HG03196 (cell line): ENCODE results near the gene FAM193A.
"Not testable (repeated sequence)": the region's sequence is repeated elsewhere in the genome, so short reads cannot be mapped to it uniquely, and the experiment has no call there.

Experiments used
- ATAC-seq: cut with Tn5 transposase; IDR thresholded peaks from one replicate; pipeline ENCODE4 v1.9.1; 2021; ENCODE audit not compliant: unreplicated experiment

Gene FAM193A

DNA sequence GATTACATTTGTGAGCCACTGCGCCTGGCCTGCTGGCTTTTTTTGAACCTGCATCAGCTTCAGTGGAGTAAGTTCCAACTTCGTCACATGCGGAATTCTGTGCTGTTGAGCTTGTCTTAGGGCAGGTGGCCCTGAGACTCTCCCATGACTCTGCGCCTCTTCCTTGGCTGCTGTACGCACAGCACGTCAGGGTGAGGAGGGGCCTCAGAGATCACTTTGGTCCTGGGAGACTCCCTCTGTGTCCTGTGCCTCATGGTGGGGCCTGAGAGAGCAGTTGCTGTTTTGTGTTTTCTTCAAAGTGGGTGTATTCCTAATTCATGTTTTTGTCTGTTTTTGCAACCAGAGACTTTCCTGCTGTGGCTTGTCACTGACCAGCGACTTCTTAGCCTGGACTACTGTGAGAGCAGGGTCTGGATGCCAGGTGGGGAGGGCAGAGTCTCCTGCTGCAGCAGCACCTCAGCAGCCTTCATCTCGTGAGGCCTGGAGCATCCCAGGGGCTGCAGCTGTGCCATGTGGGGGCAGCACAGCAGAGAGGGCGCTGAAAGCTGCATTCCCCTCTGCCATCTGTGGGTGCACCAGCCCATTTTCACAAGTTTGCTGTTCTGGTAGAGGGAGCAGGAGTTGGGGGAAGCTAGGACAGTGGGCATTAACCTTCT, 111.8 kb downstream of the FAM193A start:
- ATAC-seq: no peak

DNA sequence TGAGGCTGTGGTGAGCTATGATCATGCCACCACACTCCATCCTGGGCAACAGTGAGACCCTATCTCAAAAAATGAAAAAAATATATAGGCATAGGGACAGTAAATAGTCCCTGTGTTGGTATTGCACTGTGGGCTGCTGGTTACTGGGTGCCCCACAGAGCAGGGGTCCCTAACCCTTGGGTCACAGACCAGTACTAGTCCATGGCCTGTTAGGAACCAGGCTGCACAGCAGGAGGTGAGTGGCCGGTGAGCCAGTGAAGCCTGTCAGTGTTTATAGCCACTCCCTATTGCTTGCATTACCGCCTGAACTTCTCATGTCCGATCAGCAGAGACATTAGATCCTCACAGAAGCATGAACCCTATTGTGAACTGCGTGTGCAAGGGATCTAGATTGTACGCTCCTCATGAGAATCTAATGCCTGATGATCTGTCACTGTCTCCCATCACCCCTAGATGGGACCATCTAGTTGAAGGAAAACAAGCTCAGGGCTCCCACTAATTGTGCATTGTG, 113.2 kb downstream of the FAM193A start:
- no peak for ATAC-seq

- no peak for ATAC-seq
These were observed 113.8 kb downstream of the FAM193A start for GRCh38 chr4:2650276-2650675.

DNA sequence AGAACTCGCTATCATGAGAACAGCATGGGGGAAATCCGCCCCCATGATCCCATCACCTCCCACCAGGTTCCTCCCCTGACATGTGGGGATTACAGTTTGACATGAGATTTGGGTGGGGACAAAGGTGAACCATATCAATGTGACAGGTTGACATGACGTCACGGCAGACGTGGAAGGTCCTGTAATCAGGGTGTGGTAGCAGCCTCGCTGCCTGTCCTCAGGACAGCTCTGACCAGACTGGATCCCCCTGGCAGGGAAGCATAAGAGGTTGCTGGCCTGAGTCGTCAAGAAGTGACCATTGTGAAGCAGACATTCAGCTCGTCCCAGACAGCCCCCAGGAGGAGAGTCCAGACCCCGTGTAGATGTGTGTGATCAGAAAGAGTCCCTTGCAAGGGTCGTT, 115.1 kb downstream of the FAM193A start:
- no peak for ATAC-seq

- no peak for ATAC-seq
These were observed 115.6 kb downstream of the FAM193A start for GRCh38 chr4:2651998-2652397.

DNA sequence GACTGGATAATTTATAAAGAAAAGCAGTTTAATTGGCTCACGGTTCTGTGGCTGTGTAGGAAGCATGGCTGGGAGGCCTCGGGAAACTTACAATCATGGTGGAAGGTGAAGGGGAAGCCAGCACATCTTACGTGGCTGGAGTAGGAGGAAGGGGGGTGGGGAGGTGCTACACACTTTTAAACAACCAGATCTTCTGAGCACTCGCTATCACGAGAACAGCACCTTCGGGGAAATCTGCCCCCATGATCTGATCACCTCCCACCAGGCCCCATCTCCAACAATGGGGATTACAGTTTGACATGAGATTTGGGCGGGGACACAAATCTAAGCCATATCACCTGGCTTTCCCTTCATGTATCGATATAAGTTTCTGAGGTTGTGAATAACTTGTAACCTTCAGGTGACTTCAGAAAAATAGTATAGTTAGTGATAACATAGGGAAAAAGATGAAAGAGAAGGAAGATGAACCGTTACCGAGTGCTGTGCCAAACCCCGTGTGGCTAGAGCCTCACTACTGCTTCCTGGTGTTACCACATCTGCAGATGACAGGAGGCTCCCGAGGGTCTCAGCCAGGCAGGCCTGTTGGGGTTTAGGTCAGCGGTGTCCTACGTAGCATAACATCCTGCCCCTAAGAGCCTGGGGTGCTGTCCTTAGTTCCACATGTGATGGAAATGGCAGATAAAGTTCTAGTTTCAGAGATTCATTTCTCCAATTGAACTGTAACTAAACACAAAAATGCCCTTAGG, 116.1 kb downstream of the FAM193A start:
- ATAC-seq: no peak

DNA sequence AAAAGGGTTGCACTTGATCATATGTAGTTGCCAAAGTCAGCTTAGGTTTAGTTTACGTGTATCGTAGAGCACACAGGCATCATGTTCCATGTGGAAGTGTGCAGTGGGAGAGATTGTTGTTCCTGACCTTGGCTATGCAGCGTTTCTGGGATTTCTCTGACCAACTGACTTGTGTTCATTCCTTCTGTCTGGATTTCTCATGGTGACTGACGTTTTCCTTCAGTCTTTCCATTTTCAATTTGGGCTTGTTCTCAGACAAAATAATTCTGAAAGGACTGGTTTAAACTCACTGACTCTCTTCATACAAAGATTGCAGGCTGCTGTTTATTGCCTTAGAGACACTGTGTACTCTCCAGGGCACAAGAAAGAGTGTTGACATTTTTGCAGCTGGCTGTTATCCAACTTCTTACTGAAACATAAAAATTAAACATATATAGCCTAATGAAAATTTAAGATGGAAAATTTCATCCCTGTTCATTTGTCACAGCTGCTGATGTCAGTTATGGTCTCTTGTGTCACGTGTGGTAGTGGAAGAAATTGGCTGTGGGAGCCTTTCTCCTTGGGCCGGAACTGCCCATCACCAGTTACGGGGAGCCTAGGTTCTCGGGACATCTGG, 124.3 kb downstream of the FAM193A start:
- ATAC-seq: no peak

GRCh38 chr4:2662598-2662997, 126.2 kb downstream of the FAM193A start:
- no peak for ATAC-seq

GRCh38 chr4:2663275-2663674, 126.8 kb downstream of the FAM193A start:
- no peak for ATAC-seq

GRCh38 chr4:2666722-2667247, 130.3 kb downstream of the FAM193A start:
- no peak for ATAC-seq

GRCh38 chr4:2667428-2667827, 131.0 kb downstream of the FAM193A start:
- no peak for ATAC-seq

DNA sequence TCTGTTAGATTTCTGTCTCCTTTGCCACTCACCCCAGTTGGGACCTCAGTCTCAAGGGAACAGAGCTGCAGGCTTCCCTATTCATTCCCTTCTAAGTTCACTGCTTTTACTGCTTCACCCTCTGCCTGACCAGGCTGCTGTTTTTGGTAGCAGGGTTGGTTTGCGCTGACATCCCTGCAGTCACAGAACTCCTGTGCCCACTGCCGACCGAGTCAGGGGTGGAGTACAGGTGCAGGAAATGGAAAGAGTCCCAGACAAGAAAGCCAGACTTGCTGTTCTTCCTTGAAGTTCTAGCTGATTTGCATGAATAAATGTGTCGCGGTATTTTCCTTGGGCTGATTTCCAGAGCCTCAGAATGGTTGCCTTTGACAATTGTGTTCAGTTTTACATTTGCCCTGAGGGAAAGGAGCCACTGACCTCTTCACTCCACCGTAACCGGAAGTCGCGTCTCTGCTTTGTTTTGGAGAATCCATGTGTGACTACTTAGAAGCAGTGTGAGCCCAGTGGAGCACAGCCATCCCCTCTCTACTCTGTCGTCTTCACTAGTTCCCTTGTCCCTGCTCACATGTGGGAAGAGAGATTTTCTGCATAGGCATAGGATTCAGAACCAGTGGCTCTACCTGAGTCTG, 134.9 kb downstream of the FAM193A start:
- ATAC-seq: no peak

GRCh38 chr4:2672082-2672481, 135.6 kb downstream of the FAM193A start:
- ATAC-seq: no peak

- no peak for ATAC-seq
These were observed 136.3 kb downstream of the FAM193A start for GRCh38 chr4:2672700-2673099.

GRCh38 chr4:2673157-2673556, 136.7 kb downstream of the FAM193A start:
- no peak for ATAC-seq

DNA sequence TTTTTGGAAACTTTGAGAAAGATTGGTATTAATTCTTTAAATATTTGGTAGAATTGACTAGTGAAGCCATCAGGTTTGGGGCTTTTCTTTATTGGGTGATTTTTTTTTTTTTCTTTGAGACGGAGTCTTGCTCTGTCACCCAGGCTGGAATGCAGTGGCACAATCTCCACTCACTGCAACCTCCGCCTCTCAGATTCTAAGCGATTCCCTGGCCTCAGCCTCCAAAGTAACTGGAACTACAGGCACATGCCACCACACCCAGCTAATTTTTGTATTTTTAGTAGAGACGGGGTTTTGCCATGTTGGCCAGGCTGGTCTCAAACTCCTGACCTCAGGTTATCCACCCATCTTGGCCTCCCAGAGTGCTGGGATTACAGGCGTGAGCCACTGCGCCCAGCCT, 143.3 kb downstream of the FAM193A start:
- ATAC-seq: not testable (repeated sequence)

DNA sequence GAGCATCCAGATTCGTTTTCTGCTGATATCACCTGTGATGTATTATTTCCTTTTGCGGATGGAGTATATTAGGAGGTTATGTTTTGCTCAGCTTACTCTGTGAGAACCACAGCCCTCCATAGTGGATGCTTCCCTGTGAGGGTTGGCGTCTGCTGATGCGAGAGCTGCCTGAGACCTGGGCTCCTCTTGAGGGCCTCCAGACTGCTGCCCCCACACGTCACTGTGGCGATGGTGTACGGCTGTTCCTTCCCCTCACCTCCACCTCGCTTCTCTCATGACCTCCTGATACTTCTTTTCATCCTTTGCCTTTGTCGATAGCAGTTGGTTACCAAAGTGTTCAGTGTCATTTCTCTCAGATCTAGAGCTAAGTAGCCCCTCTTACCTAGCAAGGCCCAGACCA, 148.0 kb downstream of the FAM193A start:
- no peak for ATAC-seq

GRCh38 chr4:2685541-2685940, 149.1 kb downstream of the FAM193A start:
- ATAC-seq: no peak

DNA sequence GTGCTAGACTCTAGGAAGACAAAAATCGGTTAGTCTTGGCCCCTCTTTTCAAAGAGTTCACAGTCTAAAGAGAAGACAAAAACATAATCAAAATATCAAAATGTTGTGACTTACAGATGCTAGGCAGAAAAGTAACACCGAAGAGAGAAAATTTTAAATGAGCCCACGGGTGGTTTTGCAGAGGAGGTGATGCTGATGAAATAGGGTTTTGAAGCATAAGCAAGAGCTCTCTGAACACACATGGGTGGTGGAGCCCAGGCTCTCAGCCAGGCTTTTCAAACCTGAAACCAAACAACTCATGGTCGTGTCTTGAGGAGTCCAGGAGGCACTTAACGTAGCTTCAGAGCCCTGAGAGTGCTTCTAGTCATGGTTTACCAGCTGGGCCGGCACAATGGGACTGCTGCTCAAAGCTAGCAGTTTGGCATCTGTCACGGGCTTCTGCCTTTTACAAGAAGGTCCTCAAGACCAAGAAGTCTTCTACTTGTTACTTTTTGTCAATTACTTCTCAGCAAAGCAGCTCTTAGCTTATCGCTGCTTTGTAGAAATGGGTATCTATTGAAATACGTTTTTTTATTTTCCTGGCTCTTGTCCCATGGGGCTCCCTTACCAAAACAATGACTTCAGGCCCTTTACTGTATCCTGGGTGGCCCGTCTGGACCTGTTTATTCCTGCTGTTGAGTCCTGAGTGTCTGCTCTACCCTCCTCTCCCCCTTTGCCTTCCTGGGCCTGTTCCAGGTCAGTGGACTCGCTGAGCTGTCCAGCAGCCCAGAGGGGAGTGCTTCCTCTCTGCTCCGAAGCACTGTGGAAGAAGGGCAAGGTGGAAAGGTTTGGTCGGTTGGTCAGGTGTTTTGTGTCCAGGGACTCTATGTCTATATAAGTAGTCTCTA, 150.2 kb downstream of the FAM193A start:
- ATAC-seq: no peak

- ATAC-seq: no peak
These were observed 151.8 kb downstream of the FAM193A start for GRCh38 chr4:2688281-2688680.
